Activated CD8-positive, alpha-beta T cell treated with anti-CD3 and anti-CD28 coated beads, Interleukin-2, amount 10 ng/mL, durations not matched to agents 7 days and 5 days (primary cell): ENCODE measurements around the gene BPGM. TPM values are rescaled to one million over a fixed set of nuclear protein-coding genes. Genes with fewer than 3 reads are reported as not detected.
"Not testable (repeated sequence)": the region's sequence is repeated elsewhere in the genome, so short reads cannot be mapped to it uniquely, and the experiment has no call there.

Experiments
- ATAC-seq: fragments of 150-1000 bp; cut with Tn5 transposase; one replicate; pipeline ENCODE4 v1.10.0; 2021; ENCODE audit warnings: moderate library complexity
- CTCF ChIA-PET: fragments of 350-600 bp; sonication (Branson Sonifier 250); formaldehyde crosslinking; loops from one replicate; lab custom pipeline; 2021; ENCODE audit warnings: antibody characterized with exemption; lab: Charles Lee
- POLR2A ChIA-PET: fragments of 350-600 bp; sonication (Branson Sonifier 250); formaldehyde crosslinking; loops from one replicate; lab custom pipeline; 2021; ENCODE audit warnings: antibody characterized with exemption; lab: Charles Lee
- DNase-seq: peaks from one replicate; pipeline ENCODE4 v3.0.0-alpha.2; 2020
- H3K27ac Mint-ChIP-seq: one replicate; pipeline ENCODE4 v1.8.0; 2021; ENCODE audit warnings: mild to moderate bottlenecking, mixed read lengths
- H3K27me3 Mint-ChIP-seq: one replicate; pipeline ENCODE4 v1.8.0; 2021; ENCODE audit warnings: low read depth, mixed read lengths
- H3K36me3 Mint-ChIP-seq: one replicate; pipeline ENCODE4 v1.8.0; 2021; ENCODE audit warnings: low read depth, mixed read lengths
- H3K4me1 Mint-ChIP-seq: one replicate; pipeline ENCODE4 v1.8.0; 2021; ENCODE audit warnings: low read depth, mixed read lengths
- H3K4me3 Mint-ChIP-seq: one replicate; pipeline ENCODE4 v1.8.0; 2021; ENCODE audit warnings: mild to moderate bottlenecking, mixed read lengths
- H3K9me3 Mint-ChIP-seq: one replicate; pipeline ENCODE4 v1.8.0; 2022; ENCODE audit warnings: mixed read lengths; ENCODE audit not compliant: insufficient read depth
- total RNA-seq, 2 experiments: library from RNA; stranded (reverse); gene quantifications; one replicate each; pipeline ENCODE4 v1.2.3, GENCODE V29; 2021

BPGM gene
- total RNA-seq, 2 experiments from 2014 or later = 11.9 to 12.2 TPM

- Mint-ChIP-seq H3K27ac (peak overlapping the region; percentile 48), H3K4me3 (no peak overlapping the region), H3K27me3 (peaks cover 5% of the 10 kb centered on the region), H3K4me1 (peaks cover 19% of the 10 kb centered on the region), H3K36me3 (no peaks in the 10 kb centered on the region), H3K9me3 (no peaks in the 10 kb centered on the region)
- ATAC-seq = peak; percentile 44
- DNase-seq = no peak
- POLR2A ChIA-PET = interaction anchor here (0.7 to 1.4 kb wide), 3 partner anchors 10 to 23 kb away, joined by 3 to 10 read pairs (median 3); partner anchors contain the start of gene BPGM
- CTCF ChIA-PET = interaction anchor here (1.3 to 8.8 kb wide), 7 partner anchors 10 to 350 kb away, joined by 4 to 89 read pairs (median 22); partner anchors contain the start of genes AGBL3 and BPGM
These were observed 10.6 kb upstream of the BPGM start for GRCh38 chr7:134636008-134636449.

- DNase-seq (no peak), ATAC-seq (no peak)
- Mint-ChIP-seq H3K4me3 (no peak overlapping the region), H3K4me1 (peaks cover 22% of the 10 kb centered on the region), H3K9me3 (peaks cover 3% of the 10 kb centered on the region), H3K27ac (no peak overlapping the region), H3K36me3 (peaks cover 4% of the 10 kb centered on the region), H3K27me3 (no peaks in the 10 kb centered on the region)
- ChIA-PET POLR2A (interaction anchor here (1.0 kb wide), 1 partner anchor 9 kb away, joined by 4 read pairs; the partner anchor contains the start of gene BPGM), CTCF (interaction anchor here (8.8 kb wide), 1 partner anchor 9 kb away, joined by 89 read pairs; the partner anchor contains the start of gene BPGM)
These were observed 9.2 kb upstream of the BPGM start for GRCh38 chr7:134637441-134637840.

GRCh38 chr7:134637934-134638719, 8.5 kb upstream of the BPGM start:
- H3K27me3 Mint-ChIP-seq = no peaks in the 10 kb centered on the region
- POLR2A ChIA-PET = interaction anchor here (1.0 kb wide), 1 partner anchor 8 kb away, joined by 4 read pairs; the partner anchor contains the start of gene BPGM
- no peak overlapping the region for H3K27ac Mint-ChIP-seq
- no peak overlapping the region for H3K4me3 Mint-ChIP-seq
- CTCF ChIA-PET = no interaction called here
- DNase-seq = no peak
- H3K4me1 Mint-ChIP-seq = peaks cover 22% of the 10 kb centered on the region
- ATAC-seq = no peak
- H3K36me3 Mint-ChIP-seq = peaks cover 4% of the 10 kb centered on the region
- peaks cover 3% of the 10 kb centered on the region for H3K9me3 Mint-ChIP-seq

GRCh38 chr7:134639061-134639460, 7.6 kb upstream of the BPGM start:
- H3K4me3 Mint-ChIP-seq = no peak overlapping the region

GRCh38 chr7:134639683-134640279, 6.9 kb upstream of the BPGM start:
- ATAC-seq (no peak), DNase-seq (no peak)
- H3K27ac Mint-ChIP-seq = no peak overlapping the region
- peaks cover 3% of the 10 kb centered on the region for H3K9me3 Mint-ChIP-seq
- no peaks in the 10 kb centered on the region for H3K27me3 Mint-ChIP-seq
- no peak overlapping the region for H3K4me3 Mint-ChIP-seq
- peaks cover 4% of the 10 kb centered on the region for H3K36me3 Mint-ChIP-seq
- ChIA-PET CTCF (interaction anchor here (1.0 to 1.4 kb wide), 2 partner anchors 28 to 346 kb away, joined by 3 read pairs; partner anchors contain the start of gene AGBL3), POLR2A (interaction anchor here (0.6 to 1.2 kb wide), 2 partner anchors 14 to 798 kb away, joined by 3 read pairs; no protein-coding TSS in a partner anchor)
- peaks cover 25% of the 10 kb centered on the region for H3K4me1 Mint-ChIP-seq

More at GRCh38 chr7:134639061-134639460, 7.6 kb upstream of the BPGM start:
- no peaks in the 10 kb centered on the region for H3K27me3 Mint-ChIP-seq
- no peak for ATAC-seq
- CTCF ChIA-PET = no interaction called here
- H3K36me3 Mint-ChIP-seq = peaks cover 4% of the 10 kb centered on the region
- H3K9me3 Mint-ChIP-seq = peaks cover 3% of the 10 kb centered on the region
- POLR2A ChIA-PET = interaction anchor here (0.6 kb wide), 1 partner anchor 799 kb away, joined by 3 read pairs; no protein-coding TSS in a partner anchor
- no peak overlapping the region for H3K27ac Mint-ChIP-seq
- no peak for DNase-seq
- peaks cover 22% of the 10 kb centered on the region for H3K4me1 Mint-ChIP-seq

GRCh38 chr7:134640842-134641715, 5.6 kb upstream of the BPGM start:
- ATAC-seq (no peak), DNase-seq (no peak)
- H3K4me1 Mint-ChIP-seq = peaks cover 19% of the 10 kb centered on the region
- H3K27ac Mint-ChIP-seq = no peak overlapping the region
- peaks cover 4% of the 10 kb centered on the region for H3K36me3 Mint-ChIP-seq
- H3K27me3 Mint-ChIP-seq = no peaks in the 10 kb centered on the region
- ChIA-PET CTCF (interaction anchor here (1.3 to 1.4 kb wide), 2 partner anchors 8 to 345 kb away, joined by 3 to 5 read pairs; partner anchors contain the start of gene AGBL3), POLR2A (interaction anchor here (1.1 to 1.2 kb wide), 2 partner anchors 13 to 14 kb away, joined by 3 read pairs; no protein-coding TSS in a partner anchor)
- no peak overlapping the region for H3K4me3 Mint-ChIP-seq
- H3K9me3 Mint-ChIP-seq = peaks cover 3% of the 10 kb centered on the region

- H3K36me3 Mint-ChIP-seq, ATAC-seq, H3K27ac Mint-ChIP-seq, DNase-seq, H3K27me3 Mint-ChIP-seq, H3K4me3 Mint-ChIP-seq, H3K9me3 Mint-ChIP-seq: not testable (repeated sequence)
- POLR2A ChIA-PET = interaction anchor here (1.1 kb wide), 1 partner anchor 13 kb away, joined by 3 read pairs; no protein-coding TSS in a partner anchor
- CTCF ChIA-PET = interaction anchor here (1.3 to 8.2 kb wide), 2 partner anchors 9 kb away, joined by 5 to 89 read pairs; no protein-coding TSS in a partner anchor
- peaks cover 13% of the 10 kb centered on the region for H3K4me1 Mint-ChIP-seq
These were observed 4.7 kb upstream of the BPGM start for GRCh38 chr7:134641981-134642380.

- Mint-ChIP-seq H3K27ac (no peak overlapping the region), H3K4me1 (peaks cover 9% of the 10 kb centered on the region), H3K9me3 (peaks cover 3% of the 10 kb centered on the region), H3K4me3 (no peak overlapping the region), H3K27me3 (no peaks in the 10 kb centered on the region), H3K36me3 (peaks cover 4% of the 10 kb centered on the region)
- CTCF ChIA-PET = interaction anchor here (8.2 kb wide), 1 partner anchor 10 kb away, joined by 89 read pairs; no protein-coding TSS in a partner anchor
- POLR2A ChIA-PET = no interaction called here
- no peak for DNase-seq
- no peak for ATAC-seq
These were observed 3.5 kb upstream of the BPGM start for GRCh38 chr7:134643131-134643530.

GRCh38 chr7:134645478-134645877, 1.2 kb upstream of the BPGM start:
- ATAC-seq (no peak), DNase-seq (no peak)
- CTCF ChIA-PET = interaction anchor here (0.7 to 8.2 kb wide), 14 partner anchors 9 to 341 kb away, joined by 3 to 89 read pairs (median 4); partner anchors contain the start of genes AGBL3 and AKR1B1
- Mint-ChIP-seq H3K36me3 (peaks cover 4% of the 10 kb centered on the region), H3K9me3 (peaks cover 3% of the 10 kb centered on the region), H3K4me1 (peaks cover 19% of the 10 kb centered on the region), H3K4me3 (no peak overlapping the region), H3K27me3 (no peaks in the 10 kb centered on the region), H3K27ac (no peak overlapping the region)
- POLR2A ChIA-PET = interaction anchor here (0.7 to 1.9 kb wide), 15 partner anchors 9 to 502 kb away, joined by 3 to 14 read pairs (median 5); partner anchors contain the start of gene TMEM140

- Mint-ChIP-seq H3K4me3 (no peak overlapping the region), H3K4me1 (peaks cover 19% of the 10 kb centered on the region), H3K27ac (no peak overlapping the region), H3K9me3 (peaks cover 3% of the 10 kb centered on the region), H3K36me3 (peaks cover 4% of the 10 kb centered on the region), H3K27me3 (no peaks in the 10 kb centered on the region)
- POLR2A ChIA-PET = interaction anchor here (0.7 to 1.9 kb wide), 17 partner anchors 8 to 502 kb away, joined by 3 to 14 read pairs (median 4); partner anchors contain the start of gene TMEM140
- CTCF ChIA-PET = interaction anchor here (0.7 to 8.2 kb wide), 16 partner anchors 8 to 524 kb away, joined by 3 to 89 read pairs (median 4); partner anchors contain the start of genes AGBL3, AKR1B1 and CYREN
- DNase-seq = no peak
- no peak for ATAC-seq
These were observed 718 bp upstream of the BPGM start for GRCh38 chr7:134645935-134646334.
